ENCODE measurements around the gene CNTNAP1. TPM values are rescaled to one million over a fixed set of nuclear protein-coding genes. Genes with fewer than 3 reads are reported as not detected.
A peak's percentile ranks its signal among the peaks of the same experiment; 100 is the strongest.

The CNTNAP1 gene
- under 1 TPM; 0.71 to 0.78 TPM for total RNA-seq

GRCh38 chr17:42681976-42682721 lies at the start of gene CNTNAP1:
Gene CNTNAP1, plus strand, starts transcription at chr17:42682531. Its CDS starts 299 bp downstream, at chr17:42682830.
- ChIA-PET POLR2A (no interaction called here), CTCF (interaction anchor here (1.8 to 2.7 kb wide), 2 partner anchors 73 to 104 kb away, joined by 6 to 22 read pairs; partner anchors contain the start of genes PSMC3IP, RETREG3 and TUBG1)
- Mint-ChIP-seq H3K36me3 (ENCODE audit: low read depth) (no peaks in the 10 kb centered on the region), H3K9me3 (ENCODE audit: insufficient read depth) (no peaks in the 10 kb centered on the region), H3K4me1 (ENCODE audit: low read depth) (peaks cover 57% of the 10 kb centered on the region), H3K4me3 (peak within 1 kb of the TSS; percentile 59), H3K27me3 (ENCODE audit: low read depth) (peaks cover 52% of the 10 kb centered on the region), H3K27ac (peak within 1 kb of the TSS; percentile 69)
- DNase-seq (no peak), ATAC-seq (no peak)

- DNase-seq (no peak), ATAC-seq (no peak)
- H3K27ac Mint-ChIP-seq = no peak overlapping the region
- H3K4me1 Mint-ChIP-seq (ENCODE audit: low read depth) = no peaks in the 10 kb centered on the region
- H3K4me3 Mint-ChIP-seq = no peak overlapping the region
- CTCF ChIA-PET = no interaction called here
- POLR2A ChIA-PET = no interaction called here
- H3K36me3 Mint-ChIP-seq (ENCODE audit: low read depth) = no peaks in the 10 kb centered on the region
- peaks cover 3% of the 10 kb centered on the region for H3K27me3 Mint-ChIP-seq (ENCODE audit: low read depth)
- no peaks in the 10 kb centered on the region for H3K9me3 Mint-ChIP-seq (ENCODE audit: insufficient read depth)
Measured at GRCh38 chr17:42632949-42633444, 49.3 kb upstream of the CNTNAP1 start.

GRCh38 chr17:42639525-42640113 lies 42.7 kb upstream of the CNTNAP1 start:
- Mint-ChIP-seq H3K27ac (no peak overlapping the region), H3K4me1 (ENCODE audit: low read depth) (no peaks in the 10 kb centered on the region), H3K9me3 (ENCODE audit: insufficient read depth) (no peaks in the 10 kb centered on the region), H3K27me3 (ENCODE audit: low read depth) (peaks cover 6% of the 10 kb centered on the region), H3K4me3 (no peak overlapping the region), H3K36me3 (ENCODE audit: low read depth) (no peaks in the 10 kb centered on the region)
- ATAC-seq = no peak
- POLR2A ChIA-PET = interaction anchor here (0.6 kb wide), 1 partner anchor 119 kb away, joined by 3 read pairs; no protein-coding TSS in a partner anchor
- CTCF ChIA-PET = no interaction called here
- DNase-seq = no peak

GRCh38 chr17:42640121-42640520 lies 42.2 kb upstream of the CNTNAP1 start:
- no peak for ATAC-seq
- ChIA-PET POLR2A (interaction anchor here (0.6 kb wide), 1 partner anchor 118 kb away, joined by 3 read pairs; no protein-coding TSS in a partner anchor), CTCF (no interaction called here)
- Mint-ChIP-seq H3K4me1 (ENCODE audit: low read depth) (no peaks in the 10 kb centered on the region), H3K36me3 (ENCODE audit: low read depth) (no peaks in the 10 kb centered on the region), H3K4me3 (no peak overlapping the region), H3K27ac (no peak overlapping the region), H3K27me3 (ENCODE audit: low read depth) (peaks cover 6% of the 10 kb centered on the region), H3K9me3 (ENCODE audit: insufficient read depth) (no peaks in the 10 kb centered on the region)
- DNase-seq = no peak

- H3K9me3 Mint-ChIP-seq (ENCODE audit: insufficient read depth) = no peaks in the 10 kb centered on the region
- DNase-seq (no peak), ATAC-seq (no peak)
- ChIA-PET CTCF (no interaction called here), POLR2A (no interaction called here)
- no peaks in the 10 kb centered on the region for H3K4me1 Mint-ChIP-seq (ENCODE audit: low read depth)
- H3K27ac Mint-ChIP-seq = no peak overlapping the region
- H3K4me3 Mint-ChIP-seq = no peak overlapping the region
- H3K36me3 Mint-ChIP-seq (ENCODE audit: low read depth) = no peaks in the 10 kb centered on the region
- H3K27me3 Mint-ChIP-seq (ENCODE audit: low read depth) = peaks cover 3% of the 10 kb centered on the region
Measured at GRCh38 chr17:42642336-42642735, 40.0 kb upstream of the CNTNAP1 start.

- ATAC-seq = no peak
- no peaks in the 10 kb centered on the region for H3K36me3 Mint-ChIP-seq (ENCODE audit: low read depth)
- no peaks in the 10 kb centered on the region for H3K9me3 Mint-ChIP-seq (ENCODE audit: insufficient read depth)
- H3K27me3 Mint-ChIP-seq (ENCODE audit: low read depth) = peaks cover 10% of the 10 kb centered on the region
- no peak for DNase-seq
- no peak overlapping the region for H3K27ac Mint-ChIP-seq
- H3K4me1 Mint-ChIP-seq (ENCODE audit: low read depth) = peaks cover 7% of the 10 kb centered on the region
- no peak overlapping the region for H3K4me3 Mint-ChIP-seq
- POLR2A ChIA-PET = no interaction called here
- CTCF ChIA-PET = interaction anchor here (0.7 to 1.2 kb wide), 2 partner anchors 39 to 292 kb away, joined by 3 read pairs; partner anchors contain the start of genes RETREG3 and TUBG1
Measured at GRCh38 chr17:42647778-42648177, 34.6 kb upstream of the CNTNAP1 start.

GRCh38 chr17:42651392-42651791 lies 30.9 kb upstream of the CNTNAP1 start:
- Mint-ChIP-seq H3K9me3 (ENCODE audit: insufficient read depth) (no peaks in the 10 kb centered on the region), H3K36me3 (ENCODE audit: low read depth) (no peaks in the 10 kb centered on the region), H3K27me3 (ENCODE audit: low read depth) (peaks cover 25% of the 10 kb centered on the region), H3K27ac (no peak overlapping the region), H3K4me1 (ENCODE audit: low read depth) (peaks cover 17% of the 10 kb centered on the region), H3K4me3 (no peak overlapping the region)
- ChIA-PET POLR2A (interaction anchor here (1.0 kb wide), 1 partner anchor 78 kb away, joined by 8 read pairs; no protein-coding TSS in a partner anchor), CTCF (no interaction called here)
- DNase-seq (no peak), ATAC-seq (no peak)

GRCh38 chr17:42653179-42654124 lies 28.9 kb upstream of the CNTNAP1 start:
- ATAC-seq = no peak
- CTCF ChIA-PET = interaction anchor here (0.6 to 1.0 kb wide), 2 partner anchors 21 to 58 kb away, joined by 3 to 4 read pairs; no protein-coding TSS in a partner anchor
- Mint-ChIP-seq H3K4me3 (no peak overlapping the region), H3K4me1 (ENCODE audit: low read depth) (peaks cover 14% of the 10 kb centered on the region), H3K9me3 (ENCODE audit: insufficient read depth) (no peaks in the 10 kb centered on the region), H3K27ac (no peak overlapping the region), H3K27me3 (ENCODE audit: low read depth) (peaks cover 21% of the 10 kb centered on the region), H3K36me3 (ENCODE audit: low read depth) (no peaks in the 10 kb centered on the region)
- no peak for DNase-seq
- POLR2A ChIA-PET = no interaction called here

GRCh38 chr17:42655528-42655927 lies 26.8 kb upstream of the CNTNAP1 start:
- ATAC-seq = no peak
- no peak for DNase-seq
- H3K27me3 Mint-ChIP-seq (ENCODE audit: low read depth) = peaks cover 18% of the 10 kb centered on the region
- peaks cover 3% of the 10 kb centered on the region for H3K36me3 Mint-ChIP-seq (ENCODE audit: low read depth)
- CTCF ChIA-PET = no interaction called here
- no peak overlapping the region for H3K27ac Mint-ChIP-seq
- no peak overlapping the region for H3K4me3 Mint-ChIP-seq
- no peaks in the 10 kb centered on the region for H3K9me3 Mint-ChIP-seq (ENCODE audit: insufficient read depth)
- POLR2A ChIA-PET = no interaction called here
- H3K4me1 Mint-ChIP-seq (ENCODE audit: low read depth) = peaks cover 25% of the 10 kb centered on the region

- Mint-ChIP-seq H3K36me3 (ENCODE audit: low read depth) (peaks cover 3% of the 10 kb centered on the region), H3K4me1 (ENCODE audit: low read depth) (peaks cover 25% of the 10 kb centered on the region), H3K4me3 (peak overlapping the region; percentile 15), H3K27ac (peak overlapping the region; percentile 1), H3K9me3 (ENCODE audit: insufficient read depth) (no peaks in the 10 kb centered on the region), H3K27me3 (ENCODE audit: low read depth) (peaks cover 15% of the 10 kb centered on the region)
- POLR2A ChIA-PET = interaction anchor here (1.0 kb wide), 1 partner anchor 43 kb away, joined by 3 read pairs; no protein-coding TSS in a partner anchor
- DNase-seq (no peak), ATAC-seq (no peak)
- CTCF ChIA-PET = interaction anchor here (0.9 kb wide), 1 partner anchor 80 kb away, joined by 4 read pairs; no protein-coding TSS in a partner anchor
Measured at GRCh38 chr17:42657824-42658588, 24.3 kb upstream of the CNTNAP1 start.
